BLaER1 (cell line): ENCODE measurements around the gene THEM5.
A peak's percentile ranks its signal among the peaks of the same experiment; 100 is the strongest.

Experiments
- H3K27ac ChIP-seq: shearing (Covaris generic); formaldehyde crosslinking; 2 replicates; pipeline ENCODE4 v1.8.1; 2022
- H3K27me3 ChIP-seq: shearing (Covaris generic); formaldehyde crosslinking; 2 replicates; pipeline ENCODE4 v1.8.1; 2022
- H3K36me3 ChIP-seq: shearing (Covaris generic); formaldehyde crosslinking; 2 replicates; pipeline ENCODE4 v1.8.1; 2022
- H3K4me1 ChIP-seq: shearing (Covaris generic); formaldehyde crosslinking; 2 replicates; pipeline ENCODE4 v1.8.1; 2022
- H3K4me2 ChIP-seq: shearing (Covaris generic); formaldehyde crosslinking; 2 replicates; pipeline ENCODE4 v1.8.1; 2022
- H3K4me3 ChIP-seq: shearing (Covaris generic); formaldehyde crosslinking; 2 replicates; pipeline ENCODE4 v1.8.1; 2022
- H3K9ac ChIP-seq: shearing (Covaris generic); formaldehyde crosslinking; 2 replicates; pipeline ENCODE4 v1.8.1; 2022
- H3K9me3 ChIP-seq: shearing (Covaris generic); formaldehyde crosslinking; 2 replicates; pipeline ENCODE4 v1.8.1; 2022
- H4K20me1 ChIP-seq: shearing (Covaris generic); formaldehyde crosslinking; 2 replicates; pipeline ENCODE4 v1.8.1; 2022
- Cebpa-rat ChIP-seq: shearing (Covaris generic); IDR thresholded peaks from 2 replicates; pipeline ENCODE4 v1.8.1; 2022

THEM5 gene

DNA sequence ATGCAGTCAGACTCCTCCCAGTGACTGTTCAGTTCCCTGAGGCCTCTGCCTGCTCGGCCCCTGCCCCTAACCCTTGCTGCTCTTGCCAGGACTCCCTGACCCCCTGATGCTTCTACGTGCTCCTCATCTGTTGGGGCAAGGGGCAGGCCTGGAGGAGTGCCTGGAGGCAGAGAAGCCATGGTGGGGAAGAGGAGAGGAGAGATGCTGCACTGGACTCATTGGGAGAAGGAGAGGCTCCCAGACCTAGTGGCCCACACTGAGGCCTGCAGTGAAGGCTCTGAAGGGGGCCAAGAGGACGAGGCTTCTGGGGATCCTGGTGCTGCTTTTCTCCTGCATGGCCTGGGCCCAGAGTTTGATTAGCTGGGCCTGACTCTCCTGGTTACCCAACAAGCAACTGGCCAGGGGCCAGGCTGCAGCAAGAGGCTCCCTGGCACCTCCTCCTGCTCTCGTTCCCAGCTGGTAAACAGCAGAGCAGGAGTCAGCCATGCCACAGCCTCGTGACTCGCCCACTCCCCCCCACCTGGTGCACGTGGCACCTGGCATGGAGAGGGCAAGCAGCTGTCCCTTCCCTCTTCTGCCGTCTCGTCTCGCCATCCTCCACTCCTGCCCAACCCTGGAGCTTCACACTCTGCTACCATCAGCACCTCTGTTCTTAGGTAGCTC lies 21.1 kb downstream of the THEM5 start:
- H3K4me2 ChIP-seq: peak overlapping the region; percentile 43
- peaks cover 5% of the 10 kb centered on the region for H4K20me1 ChIP-seq
- no peak overlapping the region; the same call in 1 of the 2 replicates for H3K9ac ChIP-seq
- no peaks in the 10 kb centered on the region for H3K9me3 ChIP-seq
- no peak for TF ChIP-seq Cebpa-rat
- peaks cover 15% of the 10 kb centered on the region for H3K27me3 ChIP-seq
- no peak overlapping the region for H3K4me3 ChIP-seq
- peaks cover 98% of the 10 kb centered on the region for H3K4me1 ChIP-seq
- H3K27ac ChIP-seq: no peak overlapping the region
- no peaks in the 10 kb centered on the region for H3K36me3 ChIP-seq

DNA sequence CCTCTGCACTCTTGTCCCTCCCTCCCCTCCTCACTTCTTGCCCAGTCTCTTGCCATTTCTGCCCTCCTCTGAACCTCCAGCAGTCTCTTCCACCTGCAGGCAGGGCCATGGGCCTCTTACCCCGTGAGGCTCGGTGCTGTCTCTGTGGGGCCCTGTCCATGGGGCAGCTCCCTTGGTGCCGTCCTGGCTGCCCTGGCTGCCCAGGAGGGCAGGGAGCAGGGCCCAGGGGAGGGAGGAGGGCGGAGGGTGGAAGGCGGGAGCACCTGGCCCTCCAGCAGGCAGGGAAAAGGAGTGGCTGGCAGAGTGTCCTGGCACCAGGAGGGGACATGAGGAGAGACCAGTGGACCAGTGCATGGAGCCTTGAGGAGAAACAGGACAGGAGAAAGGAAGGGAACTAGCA lies 21.9 kb downstream of the THEM5 start, which contains the start of gene RORC:
RORC (minus strand) TSS at position 198 of the 400 bp plus-strand sequence; CDS start at position 160, 38 bp downstream.
- Histone ChIP-seq H3K4me1 (peaks cover 98% of the 10 kb centered on the region), H3K36me3 (no peaks in the 10 kb centered on the region), H3K9ac (no peak within 1 kb of the TSS; the same call in 1 of the 2 replicates), H4K20me1 (no peaks in the 10 kb centered on the region), H3K27me3 (peaks cover 6% of the 10 kb centered on the region), H3K4me3 (no peak within 1 kb of the TSS), H3K4me2 (peak within 1 kb of the TSS; percentile 88), H3K9me3 (no peaks in the 10 kb centered on the region), H3K27ac (peak within 1 kb of the TSS; percentile 11; the same call in 1 of the 2 replicates)
- no peak for TF ChIP-seq Cebpa-rat

DNA sequence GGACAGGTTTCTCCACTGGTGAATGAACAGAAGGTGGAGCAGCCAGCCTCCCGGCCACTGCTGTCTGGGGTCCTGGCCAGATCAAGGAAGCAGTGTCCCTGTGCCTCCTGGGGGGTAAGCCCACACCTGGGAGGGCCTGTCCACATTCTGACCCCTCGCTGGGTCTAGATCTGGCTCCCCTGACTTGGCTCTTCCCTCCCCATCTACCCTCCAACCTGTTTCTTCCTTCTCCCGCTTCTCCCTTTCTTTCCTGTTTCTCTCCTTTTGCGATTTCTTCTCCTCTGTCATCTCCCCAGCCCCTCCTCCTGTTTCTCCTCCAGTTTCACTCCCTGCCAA lies 22.3 kb downstream of the THEM5 start:
- Histone ChIP-seq H3K9ac (no peak overlapping the region), H3K36me3 (no peaks in the 10 kb centered on the region), H3K9me3 (no peaks in the 10 kb centered on the region), H3K4me2 (peak overlapping the region; percentile 88; the same call in 1 of the 2 replicates), H4K20me1 (no peaks in the 10 kb centered on the region), H3K4me3 (no peak overlapping the region), H3K27me3 (peaks cover 2% of the 10 kb centered on the region), H3K4me1 (peaks cover 98% of the 10 kb centered on the region), H3K27ac (peak overlapping the region; percentile 11; the same call in 1 of the 2 replicates)
- TF ChIP-seq Cebpa-rat: no peak

DNA sequence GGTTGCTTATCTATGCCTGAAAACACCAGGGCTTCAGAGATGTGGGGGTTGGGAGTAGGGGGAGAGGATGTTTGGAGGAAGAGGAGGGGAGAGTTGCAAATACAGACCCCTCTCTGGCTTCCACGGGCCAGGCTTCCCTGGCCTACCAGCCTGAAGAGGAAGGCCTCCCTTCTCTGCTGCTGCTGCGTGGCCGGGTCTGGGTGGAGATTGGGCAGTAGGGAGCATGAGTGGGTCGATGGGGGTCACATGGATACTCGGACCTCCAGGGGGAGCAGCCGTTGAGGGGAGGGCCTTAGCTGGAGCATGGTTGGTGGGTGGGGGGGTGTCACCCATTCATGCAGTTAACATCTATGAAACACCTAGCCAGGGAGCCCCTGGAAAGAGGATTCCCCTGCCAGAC lies 23.5 kb downstream of the THEM5 start:
- H3K9ac ChIP-seq: peak overlapping the region; percentile 46; the same call in 1 of the 2 replicates
- no peaks in the 10 kb centered on the region for H3K36me3 ChIP-seq
- no peak overlapping the region for H3K4me3 ChIP-seq
- H3K27ac ChIP-seq: peak overlapping the region; percentile 78
- H3K27me3 ChIP-seq: no peaks in the 10 kb centered on the region
- H3K9me3 ChIP-seq: no peaks in the 10 kb centered on the region
- H4K20me1 ChIP-seq: no peaks in the 10 kb centered on the region
- H3K4me2 ChIP-seq: peak overlapping the region; percentile 88
- TF ChIP-seq Cebpa-rat: no peak
- peaks cover 98% of the 10 kb centered on the region for H3K4me1 ChIP-seq

DNA sequence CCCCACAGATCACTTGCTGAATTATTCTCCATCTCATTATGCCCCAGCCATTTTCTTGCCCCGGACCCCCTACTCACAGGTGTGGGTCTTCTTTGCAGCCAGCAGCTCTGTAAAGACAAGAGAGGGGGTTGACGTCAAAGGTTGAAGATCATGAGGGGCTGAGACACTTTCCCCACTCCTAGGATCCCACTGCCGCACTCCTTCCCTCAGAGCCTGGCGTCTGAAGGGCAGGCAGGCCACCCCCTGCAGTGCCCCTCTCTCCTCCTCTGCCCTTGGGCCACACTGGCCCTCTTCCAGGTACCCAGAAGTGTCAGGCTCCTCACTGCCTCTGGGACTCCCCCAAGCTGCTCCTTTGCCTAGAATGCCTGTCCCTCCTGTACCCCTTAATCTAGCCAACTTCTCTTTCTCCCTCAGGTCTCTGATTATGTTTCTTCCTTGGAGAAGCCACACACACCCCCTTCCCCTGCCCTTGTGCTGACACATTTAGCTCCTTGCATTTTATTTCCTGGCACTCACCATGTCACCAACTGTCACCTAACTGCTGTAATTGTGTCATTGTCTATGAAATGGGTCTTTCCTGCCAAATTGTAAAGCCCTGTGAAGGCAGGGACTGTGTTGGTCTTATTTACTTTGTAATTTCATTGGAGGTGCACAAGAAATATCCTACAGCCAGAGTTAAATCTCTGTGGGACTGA lies 24.0 kb downstream of the THEM5 start:
- no peaks in the 10 kb centered on the region for H3K27me3 ChIP-seq
- no peaks in the 10 kb centered on the region for H3K36me3 ChIP-seq
- H3K9me3 ChIP-seq: no peaks in the 10 kb centered on the region
- peak overlapping the region; percentile 46; the same call in 1 of the 2 replicates for H3K9ac ChIP-seq
- peaks cover 100% of the 10 kb centered on the region for H3K4me1 ChIP-seq
- no peak overlapping the region for H3K4me3 ChIP-seq
- no peak for TF ChIP-seq Cebpa-rat
- peak overlapping the region; percentile 88 for H3K4me2 ChIP-seq
- H4K20me1 ChIP-seq: no peaks in the 10 kb centered on the region
- peak overlapping the region; percentile 78 for H3K27ac ChIP-seq

DNA sequence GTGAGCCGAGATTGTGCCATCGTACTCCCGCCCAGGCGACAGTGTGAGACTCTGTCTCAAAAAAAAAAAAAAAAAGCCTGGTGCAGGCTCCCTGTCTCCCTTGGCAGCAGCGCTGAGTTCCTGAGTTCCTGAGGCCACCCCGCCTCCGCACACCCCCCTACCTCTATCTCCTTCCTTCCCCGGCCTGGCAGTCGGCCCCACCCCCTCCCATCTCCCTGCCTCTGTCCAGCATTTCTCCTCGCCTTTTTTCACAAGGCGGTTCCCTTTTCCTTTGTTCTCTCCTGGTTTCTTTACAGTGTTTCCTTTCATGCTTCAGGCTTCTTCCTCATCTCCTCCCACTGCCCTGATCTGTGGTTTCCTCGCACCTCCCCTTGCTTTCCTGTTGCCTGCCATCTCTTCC lies 24.6 kb downstream of the THEM5 start:
- H3K4me1 ChIP-seq: peaks cover 100% of the 10 kb centered on the region
- peak overlapping the region; percentile 88 for H3K4me2 ChIP-seq
- no peak for TF ChIP-seq Cebpa-rat
- peak overlapping the region; percentile 50; the same call in 1 of the 2 replicates for H3K4me3 ChIP-seq
- no peaks in the 10 kb centered on the region for H4K20me1 ChIP-seq
- H3K27me3 ChIP-seq: no peaks in the 10 kb centered on the region
- peak overlapping the region; percentile 61; the same call in 1 of the 2 replicates for H3K9ac ChIP-seq
- H3K9me3 ChIP-seq: no peaks in the 10 kb centered on the region
- H3K27ac ChIP-seq: peak overlapping the region; percentile 78
- H3K36me3 ChIP-seq: no peaks in the 10 kb centered on the region

DNA sequence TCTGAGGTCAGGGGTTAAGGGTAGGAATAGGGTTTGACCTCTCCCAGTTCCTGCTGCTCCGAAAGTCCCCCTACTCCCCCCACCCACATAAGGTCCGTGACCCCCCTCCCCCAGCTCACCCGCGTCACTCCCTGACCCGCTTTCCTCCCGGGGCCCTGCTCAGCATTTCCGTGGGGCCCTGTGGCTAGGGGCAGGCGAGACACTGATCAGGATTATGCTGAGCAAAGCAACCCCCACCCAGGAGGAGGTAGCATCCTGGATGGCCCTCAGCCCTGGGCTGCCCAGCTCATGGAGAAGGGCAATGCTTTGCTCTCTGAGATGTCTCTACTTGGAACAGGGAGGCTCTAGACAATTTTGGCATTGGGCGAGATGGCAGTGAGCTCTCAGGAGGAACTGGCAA lies 25.7 kb downstream of the THEM5 start:
- no peaks in the 10 kb centered on the region for H3K9me3 ChIP-seq
- no peaks in the 10 kb centered on the region for H4K20me1 ChIP-seq
- no peak for TF ChIP-seq Cebpa-rat
- H3K9ac ChIP-seq: peak overlapping the region; percentile 61; the same call in 1 of the 2 replicates
- peaks cover 99% of the 10 kb centered on the region for H3K4me1 ChIP-seq
- no peaks in the 10 kb centered on the region for H3K27me3 ChIP-seq
- H3K27ac ChIP-seq: peak overlapping the region; percentile 78
- peak overlapping the region; percentile 50 for H3K4me3 ChIP-seq
- no peaks in the 10 kb centered on the region for H3K36me3 ChIP-seq
- peak overlapping the region; percentile 88 for H3K4me2 ChIP-seq

DNA sequence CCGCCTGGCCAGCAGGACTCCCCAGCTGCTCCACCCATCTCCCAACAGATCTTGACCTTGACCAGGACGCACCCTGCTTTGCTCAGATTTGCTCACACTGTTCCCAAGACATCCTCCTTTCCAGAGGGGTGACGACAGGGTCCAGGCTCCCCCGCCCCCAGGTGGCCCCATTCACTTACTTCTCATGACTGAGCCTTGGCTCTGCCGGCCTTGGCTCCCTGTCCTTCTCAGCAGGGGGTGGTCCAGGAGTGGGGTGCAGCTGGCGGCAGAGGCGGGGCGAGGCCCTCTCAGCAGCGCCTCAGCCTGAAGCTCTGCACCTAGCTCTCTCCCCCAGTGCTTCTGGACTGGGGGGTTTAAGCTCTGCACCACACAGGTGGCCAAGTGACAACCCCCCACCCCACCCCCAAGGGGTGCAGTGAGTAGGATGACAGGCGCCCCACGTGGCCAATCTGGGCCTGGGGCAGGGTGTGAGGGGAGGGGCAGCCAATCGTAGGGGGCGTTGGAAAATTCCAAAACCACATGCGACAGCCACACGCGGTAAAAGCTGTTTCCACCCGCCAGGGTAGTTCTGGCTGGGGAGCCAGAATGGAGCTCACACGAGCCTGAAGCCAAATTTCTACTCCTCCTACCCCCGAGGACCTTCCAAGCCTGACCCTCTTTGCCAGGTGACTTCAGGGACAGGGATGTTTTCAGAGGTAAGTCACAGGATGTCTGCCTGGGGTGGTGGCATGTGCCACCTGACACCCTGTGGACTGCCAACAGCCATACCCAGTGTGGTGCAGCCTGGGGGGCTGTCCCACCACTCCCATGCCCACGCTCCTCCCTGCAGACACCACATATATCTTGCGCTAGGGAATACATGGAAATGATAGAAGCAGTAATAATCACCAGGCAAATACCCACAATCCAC lies 27.5 kb downstream of the THEM5 start:
- H3K4me3 ChIP-seq: no peak overlapping the region
- no peaks in the 10 kb centered on the region for H3K36me3 ChIP-seq
- no peaks in the 10 kb centered on the region for H3K9me3 ChIP-seq
- peak overlapping the region; percentile 23; the same call in 1 of the 2 replicates for H3K27ac ChIP-seq
- H3K9ac ChIP-seq: no peak overlapping the region
- no peak for TF ChIP-seq Cebpa-rat
- H3K4me1 ChIP-seq: peaks cover 99% of the 10 kb centered on the region
- H4K20me1 ChIP-seq: no peaks in the 10 kb centered on the region
- no peaks in the 10 kb centered on the region for H3K27me3 ChIP-seq
- peak overlapping the region; percentile 88 for H3K4me2 ChIP-seq

DNA sequence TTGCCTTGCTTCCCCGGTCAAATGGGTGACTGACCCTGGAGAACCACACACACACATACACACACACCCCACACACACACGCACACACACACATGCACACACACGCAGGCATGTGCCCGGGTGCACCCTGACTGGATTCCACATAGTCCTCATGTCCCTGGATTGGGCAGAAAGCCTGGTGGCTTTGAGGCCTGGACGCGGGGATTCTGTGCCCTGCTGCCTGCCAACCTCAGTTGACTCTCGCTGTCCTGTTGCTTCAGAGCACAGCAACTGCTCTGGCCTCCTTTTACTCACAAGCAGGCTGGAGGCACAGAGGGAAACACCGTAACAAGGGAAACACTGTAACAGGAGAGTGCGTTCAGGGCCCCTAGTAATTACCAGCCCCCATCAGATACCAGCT lies 28.3 kb downstream of the THEM5 start:
- peak overlapping the region; percentile 7; the same call in 1 of the 2 replicates for H3K27ac ChIP-seq
- peaks cover 99% of the 10 kb centered on the region for H3K4me1 ChIP-seq
- no peaks in the 10 kb centered on the region for H4K20me1 ChIP-seq
- no peaks in the 10 kb centered on the region for H3K27me3 ChIP-seq
- H3K9me3 ChIP-seq: no peaks in the 10 kb centered on the region
- no peak for TF ChIP-seq Cebpa-rat
- H3K4me3 ChIP-seq: no peak overlapping the region
- H3K4me2 ChIP-seq: peak overlapping the region; percentile 88
- no peak overlapping the region for H3K9ac ChIP-seq
- no peaks in the 10 kb centered on the region for H3K36me3 ChIP-seq
